Sigmoid colon (tissue), 4 donors: ENCODE data around the gene MCOLN2.

Experiments
- EP300 ChIP-seq, 4 donors: sonication (generic); formaldehyde crosslinking; IDR thresholded peaks; one replicate each; pipeline ENCODE4 v1.6.1; 2017; ENCODE audit warnings: antibody characterized with exemption in 4 of 4
- POLR2A ChIP-seq, 2 donors: fragments of 450-650 bp; IDR thresholded peaks; one replicate each; pipeline ENCODE4 v1.6.1; 2016; ENCODE audit warnings: antibody characterized with exemption in 2 of 2, mild to moderate bottlenecking in 2 of 2, moderate library complexity in 2 of 2
- TF ChIP-seq, protein P1 (sequence below), 4 experiments: fragments of 450-650 bp in 3 of 4; fragments of 200-600 bp in 1 of 4; IDR thresholded peaks; one replicate each; pipeline ENCODE4 v1.5.1; 2016 to 2019; ENCODE audit warnings: antibody characterized with exemption in 4 of 4, mild to moderate bottlenecking in 3 of 4, moderate library complexity in 2 of 4

DNA sequence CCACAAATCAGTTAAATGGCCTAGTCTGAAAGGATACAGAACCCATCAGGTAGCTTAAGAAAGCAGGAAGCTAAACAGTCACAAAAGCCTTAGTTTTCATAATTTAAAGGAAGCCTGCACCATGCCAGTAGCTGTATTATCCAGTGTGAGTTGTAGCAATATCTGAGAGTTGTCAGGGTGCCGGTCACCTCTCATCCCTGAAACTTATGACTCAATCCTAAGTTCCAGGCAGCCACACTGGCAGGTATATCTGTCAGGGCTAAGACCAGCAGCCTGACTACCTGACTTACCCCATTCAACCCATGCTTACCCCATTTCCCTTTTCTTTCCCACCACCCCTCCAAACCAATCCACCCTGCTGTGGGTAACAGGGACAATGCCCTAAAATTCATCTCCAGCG is 66.1 kb downstream of the MCOLN2 start:
- TF ChIP-seq, protein P1, sequence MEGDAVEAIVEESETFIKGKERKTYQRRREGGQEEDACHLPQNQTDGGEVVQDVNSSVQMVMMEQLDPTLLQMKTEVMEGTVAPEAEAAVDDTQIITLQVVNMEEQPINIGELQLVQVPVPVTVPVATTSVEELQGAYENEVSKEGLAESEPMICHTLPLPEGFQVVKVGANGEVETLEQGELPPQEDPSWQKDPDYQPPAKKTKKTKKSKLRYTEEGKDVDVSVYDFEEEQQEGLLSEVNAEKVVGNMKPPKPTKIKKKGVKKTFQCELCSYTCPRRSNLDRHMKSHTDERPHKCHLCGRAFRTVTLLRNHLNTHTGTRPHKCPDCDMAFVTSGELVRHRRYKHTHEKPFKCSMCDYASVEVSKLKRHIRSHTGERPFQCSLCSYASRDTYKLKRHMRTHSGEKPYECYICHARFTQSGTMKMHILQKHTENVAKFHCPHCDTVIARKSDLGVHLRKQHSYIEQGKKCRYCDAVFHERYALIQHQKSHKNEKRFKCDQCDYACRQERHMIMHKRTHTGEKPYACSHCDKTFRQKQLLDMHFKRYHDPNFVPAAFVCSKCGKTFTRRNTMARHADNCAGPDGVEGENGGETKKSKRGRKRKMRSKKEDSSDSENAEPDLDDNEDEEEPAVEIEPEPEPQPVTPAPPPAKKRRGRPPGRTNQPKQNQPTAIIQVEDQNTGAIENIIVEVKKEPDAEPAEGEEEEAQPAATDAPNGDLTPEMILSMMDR (IDR thresholded peaks at IDR 0.05): no peak
- TF ChIP-seq POLR2A (IDR thresholded peaks at IDR 0.05) (no peak), EP300 (IDR thresholded peaks at IDR 0.05) (no peak)
